Astrocyte of the spinal cord (primary cell): ENCODE measurements around the gene OXER1.

Experiments
- DNase-seq: peaks from one replicate; pipeline ENCODE4 v3.0.0; 2011; ENCODE audit warnings: low read depth, low spot score
- H3K4me3 ChIP-seq: 2 replicates; pipeline ENCODE4 v1.5.1; 2011; ENCODE audit warnings: low read depth, mild to moderate bottlenecking, low read length, moderate library complexity
- in situ Hi-C: cut with HindIII; loops from 2 replicates; pipeline ENCODE4 v1.10.0; 2017; ENCODE audit warnings: low sequenced_read_pairs
- TF ChIP-seq, protein P1 (sequence below): IDR thresholded peaks from 2 replicates; pipeline ENCODE4 v1.5.1; 2012; ENCODE audit warnings: low read depth, mild to moderate bottlenecking, low read length, inconsistent platforms

Gene OXER1

DNA sequence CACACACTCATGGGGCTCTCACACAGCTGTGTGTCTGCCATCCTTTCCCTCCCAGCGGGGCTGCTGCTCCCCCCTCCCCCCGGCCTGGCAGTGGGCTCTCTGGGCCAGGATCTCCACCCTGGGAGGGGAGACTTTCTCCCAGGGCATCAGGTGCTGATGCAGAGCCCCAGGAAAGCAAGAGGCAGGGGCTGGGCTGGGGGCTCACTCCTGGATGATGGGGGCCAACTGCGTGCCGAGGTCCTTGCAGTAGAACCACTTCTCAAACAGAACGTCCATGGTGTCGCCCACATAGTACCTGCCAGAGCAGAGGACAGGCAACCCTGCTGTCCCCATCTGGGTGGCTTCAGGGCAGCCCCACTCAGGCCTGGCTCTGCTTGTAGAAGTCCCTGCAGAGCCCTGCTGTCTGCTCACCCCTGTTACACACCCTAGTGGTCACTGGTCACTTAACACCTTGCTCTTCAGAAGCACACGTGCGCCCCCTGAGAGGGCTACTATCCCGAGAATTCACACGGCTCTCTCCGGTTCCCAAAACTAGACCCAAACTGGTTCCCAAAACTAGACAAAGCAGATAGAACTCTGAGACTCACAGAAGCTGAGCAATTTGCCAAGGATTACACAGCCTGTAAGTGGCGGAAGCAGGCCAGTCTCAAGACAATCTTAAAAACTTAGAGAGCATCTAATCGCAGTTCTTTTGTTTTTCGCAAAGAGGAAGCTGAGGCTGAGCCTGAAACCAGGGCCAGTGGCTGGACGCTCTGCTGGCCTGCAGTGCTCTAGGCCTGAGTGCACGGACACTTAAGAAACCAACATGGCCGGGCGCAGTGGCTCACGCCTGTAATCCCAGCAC is 6.6 kb upstream of the OXER1 start:
- in situ Hi-C loops, result no loop called here

GRCh38 chr2:42769583-42770287 is 5.8 kb upstream of the OXER1 start:
- no peak for DNase-seq
- TF ChIP-seq, protein P1, sequence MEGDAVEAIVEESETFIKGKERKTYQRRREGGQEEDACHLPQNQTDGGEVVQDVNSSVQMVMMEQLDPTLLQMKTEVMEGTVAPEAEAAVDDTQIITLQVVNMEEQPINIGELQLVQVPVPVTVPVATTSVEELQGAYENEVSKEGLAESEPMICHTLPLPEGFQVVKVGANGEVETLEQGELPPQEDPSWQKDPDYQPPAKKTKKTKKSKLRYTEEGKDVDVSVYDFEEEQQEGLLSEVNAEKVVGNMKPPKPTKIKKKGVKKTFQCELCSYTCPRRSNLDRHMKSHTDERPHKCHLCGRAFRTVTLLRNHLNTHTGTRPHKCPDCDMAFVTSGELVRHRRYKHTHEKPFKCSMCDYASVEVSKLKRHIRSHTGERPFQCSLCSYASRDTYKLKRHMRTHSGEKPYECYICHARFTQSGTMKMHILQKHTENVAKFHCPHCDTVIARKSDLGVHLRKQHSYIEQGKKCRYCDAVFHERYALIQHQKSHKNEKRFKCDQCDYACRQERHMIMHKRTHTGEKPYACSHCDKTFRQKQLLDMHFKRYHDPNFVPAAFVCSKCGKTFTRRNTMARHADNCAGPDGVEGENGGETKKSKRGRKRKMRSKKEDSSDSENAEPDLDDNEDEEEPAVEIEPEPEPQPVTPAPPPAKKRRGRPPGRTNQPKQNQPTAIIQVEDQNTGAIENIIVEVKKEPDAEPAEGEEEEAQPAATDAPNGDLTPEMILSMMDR, result no peak
- H3K4me3 ChIP-seq, result no peak overlapping the region
- in situ Hi-C loops, result no loop called here

More for the DNA sequence above, 6.6 kb upstream of the OXER1 start:
- peak; percentile 30 for DNase-seq
- H3K4me3 ChIP-seq, result no peak overlapping the region
- TF ChIP-seq, protein P1, result peak; percentile 53

GRCh38 chr2:42768706-42769256 is 4.8 kb upstream of the OXER1 start:
- in situ Hi-C loops, result no loop called here
- DNase-seq, result no peak
- TF ChIP-seq, protein P1, result no peak
- H3K4me3 ChIP-seq, result no peak overlapping the region

- TF ChIP-seq, protein P1, result no peak
- DNase-seq, result no peak
- no peak overlapping the region for H3K4me3 ChIP-seq
- in situ Hi-C loops, result no loop called here
Measured at GRCh38 chr2:42767899-42768705, 4.2 kb upstream of the OXER1 start.

GRCh38 chr2:42767080-42767898 is 3.4 kb upstream of the OXER1 start:
- in situ Hi-C loops, result no loop called here
- TF ChIP-seq, protein P1, result no peak
- H3K4me3 ChIP-seq, result no peak overlapping the region
- no peak for DNase-seq
